Activated effector memory CD4-positive, alpha-beta T cell treated with Interleukin-2 at 50 U/mL for 16 hours (primary cell): ENCODE measurements around the gene PDCL2.

Experiments used
- DNase-seq: peaks from one replicate; pipeline ENCODE4 v3.0.0-alpha.2; 2020

Gene PDCL2

DNA sequence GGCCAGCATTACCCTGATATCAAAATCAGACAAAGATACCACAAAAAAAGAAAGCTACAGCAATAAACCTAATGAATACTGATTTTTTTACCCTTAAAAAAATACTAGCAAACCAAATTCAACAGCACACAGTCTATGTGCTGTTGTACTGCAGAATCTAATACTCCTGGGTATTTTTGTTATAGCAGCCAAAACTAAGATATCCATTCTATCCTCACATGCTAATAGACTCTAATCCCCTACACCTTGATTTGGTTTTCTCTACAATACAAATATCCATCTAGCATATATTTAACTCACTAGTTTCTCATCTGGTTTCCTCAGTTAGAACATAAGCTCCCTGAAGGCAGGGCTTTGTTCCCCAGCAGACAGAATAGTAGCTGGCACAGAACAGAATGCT is 57.7 kb downstream of the PDCL2 start:
- DNase-seq = no peak

DNA sequence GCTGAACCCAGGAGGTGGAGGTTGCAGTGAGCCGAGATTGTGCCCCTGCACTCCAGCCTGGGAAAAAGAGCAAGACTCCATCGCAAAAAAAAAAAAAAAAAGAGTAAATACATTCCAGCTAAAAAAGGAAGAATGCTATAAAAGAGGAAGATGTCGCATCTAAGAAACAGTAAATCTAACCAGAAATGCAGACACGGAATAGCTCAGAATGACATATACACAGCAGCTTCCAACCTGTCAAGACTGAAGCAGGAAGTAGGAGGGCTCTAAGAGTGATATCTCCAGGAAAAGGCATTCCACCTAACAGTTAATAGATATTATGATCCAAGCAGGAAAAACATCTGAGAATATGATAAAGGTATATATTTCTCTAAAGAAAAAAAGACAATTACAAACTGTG is 61.4 kb downstream of the PDCL2 start:
- DNase-seq = no peak

DNA sequence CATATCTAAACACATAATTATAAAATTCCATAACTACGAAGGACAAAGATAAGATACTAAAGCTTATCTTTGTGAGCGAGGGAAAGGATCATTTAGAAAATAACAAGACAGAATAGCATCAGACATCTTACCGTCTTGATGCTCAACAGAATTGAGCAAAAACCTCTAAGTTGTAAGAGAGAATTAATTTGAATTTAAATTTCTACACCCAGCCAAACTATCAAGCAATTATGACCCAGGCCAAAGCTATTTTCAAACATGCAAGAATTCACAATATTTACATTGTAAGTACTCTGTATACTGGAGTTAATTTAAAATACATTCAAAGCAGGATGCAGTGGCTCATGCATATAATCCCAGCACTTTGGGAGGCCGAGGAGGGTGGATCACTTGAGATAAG is 61.9 kb downstream of the PDCL2 start:
- DNase-seq = no peak

DNA sequence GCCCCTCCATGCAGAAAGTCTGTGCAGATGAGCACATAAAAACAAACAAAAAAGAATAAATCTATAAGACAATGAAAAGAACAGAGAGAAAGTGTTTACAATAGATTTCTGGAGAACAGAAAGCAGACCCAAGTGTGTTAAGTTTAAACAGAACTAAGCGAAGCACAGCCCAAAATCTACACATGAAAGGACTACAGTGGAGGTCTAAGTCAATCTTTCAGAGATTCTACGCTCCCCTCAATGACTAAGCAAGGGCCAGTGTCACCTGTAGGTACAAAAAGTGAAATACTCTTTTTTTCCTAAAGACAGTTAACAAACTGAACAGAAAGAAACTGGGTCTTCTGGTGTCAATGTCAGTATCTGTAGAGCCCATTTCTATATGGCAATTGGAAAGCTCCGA is 63.6 kb downstream of the PDCL2 start:
- DNase-seq = no peak

DNA sequence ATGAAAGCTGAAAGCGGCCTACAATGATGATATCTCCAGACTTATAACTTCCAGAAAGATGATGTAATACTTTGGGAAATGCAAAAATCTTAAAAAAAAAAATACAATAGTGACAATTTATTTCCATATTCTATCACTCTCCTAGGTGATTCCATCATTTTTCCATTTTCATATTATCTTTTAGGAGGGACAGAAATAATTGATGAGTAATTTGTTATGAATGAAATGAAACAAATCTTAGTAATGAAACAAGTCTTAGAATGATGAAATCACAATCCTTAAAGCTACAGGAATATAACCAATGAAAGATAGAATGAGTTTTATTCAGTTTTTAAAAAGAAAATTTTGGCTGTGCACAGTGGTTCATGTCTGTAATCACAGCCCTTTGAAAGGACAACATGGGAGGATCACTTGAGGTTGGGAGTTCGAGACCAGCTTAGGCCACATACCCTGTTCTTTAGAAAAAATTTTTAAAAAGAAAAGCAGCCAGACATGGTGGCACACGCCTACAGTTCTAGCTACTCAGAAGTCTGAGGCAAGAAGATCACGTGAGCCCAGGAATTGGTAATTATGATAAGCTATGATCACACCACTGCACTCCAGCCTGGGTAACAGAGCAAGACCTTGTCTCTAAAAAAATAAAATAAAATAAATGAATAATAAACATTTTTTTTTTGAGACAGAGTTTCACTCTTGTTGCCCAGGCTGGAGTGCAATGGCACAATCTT is 67.0 kb downstream of the PDCL2 start:
- no peak for DNase-seq

DNA sequence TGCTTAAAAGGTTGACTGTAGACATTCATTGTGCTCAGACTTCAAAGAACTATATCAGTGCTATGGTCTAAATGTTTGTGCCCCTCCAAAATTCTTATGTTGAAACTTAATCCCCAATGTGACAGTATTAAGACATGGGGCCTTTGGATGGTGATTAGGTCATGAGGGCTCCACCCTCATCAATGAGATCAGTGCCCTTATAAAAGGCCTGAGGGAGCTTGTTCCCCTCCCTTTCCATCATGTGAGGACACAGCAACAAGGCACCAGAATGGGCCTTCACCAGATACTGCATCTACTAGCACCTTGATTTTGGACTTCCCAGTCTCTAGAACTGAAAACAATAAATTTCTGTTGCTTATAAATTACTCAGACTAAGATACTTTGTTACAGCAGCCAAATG is 73.6 kb downstream of the PDCL2 start:
- no peak for DNase-seq

DNA sequence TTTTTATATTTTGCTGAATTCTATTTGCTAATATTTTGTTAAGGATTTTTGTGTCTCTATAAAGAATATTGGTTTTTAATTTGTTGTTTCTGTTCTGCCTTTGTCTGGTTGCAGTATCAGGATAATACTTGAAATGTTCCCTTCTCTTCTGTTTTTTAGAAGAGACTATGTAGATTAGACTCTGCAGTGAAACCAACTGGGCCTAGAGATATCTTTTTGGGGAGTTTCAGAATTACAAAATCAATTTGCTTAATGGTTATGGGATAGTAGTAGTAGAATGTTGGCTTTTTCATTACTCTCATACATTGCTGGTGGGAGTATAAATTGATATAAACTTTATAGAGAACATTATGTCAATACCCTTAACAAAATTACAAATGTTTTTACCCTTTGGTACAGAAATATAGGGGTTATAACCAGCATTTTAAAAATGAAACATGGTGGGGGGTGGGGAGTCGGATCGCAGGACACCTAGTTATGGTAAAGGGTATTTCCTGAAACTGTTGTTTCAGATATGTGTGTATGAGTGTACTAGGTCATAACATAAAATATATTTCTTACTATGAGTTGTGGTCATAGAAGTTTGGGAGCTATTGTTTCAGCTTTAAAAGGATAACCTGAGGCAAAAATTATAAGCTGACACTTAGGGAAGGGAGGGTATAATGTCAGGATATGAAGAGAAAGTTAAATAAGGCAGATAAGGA is 74.4 kb downstream of the PDCL2 start:
- no peak for DNase-seq

DNA sequence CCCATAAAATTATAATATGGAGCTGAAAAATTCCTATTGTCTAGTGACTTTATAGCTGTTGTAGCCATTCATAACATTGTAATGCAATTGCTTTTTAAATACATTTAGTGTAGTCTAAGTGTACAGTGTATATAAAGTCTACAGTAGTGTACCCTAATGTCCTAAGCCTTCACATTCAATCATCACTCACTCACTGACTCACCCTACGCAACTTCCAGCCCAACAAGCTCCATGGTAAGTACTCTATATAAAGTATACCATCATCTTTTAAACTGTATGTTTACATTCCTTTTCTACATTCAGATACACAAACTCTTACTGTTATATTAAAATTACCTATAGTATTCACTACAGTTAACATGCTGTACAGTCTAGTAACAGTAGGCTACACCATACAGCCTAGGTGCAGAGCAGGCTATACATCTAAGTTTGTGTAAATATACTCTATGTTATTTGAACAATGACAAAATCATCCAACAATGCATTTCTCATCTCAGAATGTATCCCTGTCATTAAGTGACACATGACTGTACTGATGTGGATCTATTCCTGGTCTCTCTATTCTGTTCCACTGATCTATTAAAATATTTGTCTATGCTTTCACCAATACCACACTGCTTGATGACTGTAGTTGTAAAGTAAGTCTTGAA is 79.0 kb downstream of the PDCL2 start:
- no peak for DNase-seq

DNA sequence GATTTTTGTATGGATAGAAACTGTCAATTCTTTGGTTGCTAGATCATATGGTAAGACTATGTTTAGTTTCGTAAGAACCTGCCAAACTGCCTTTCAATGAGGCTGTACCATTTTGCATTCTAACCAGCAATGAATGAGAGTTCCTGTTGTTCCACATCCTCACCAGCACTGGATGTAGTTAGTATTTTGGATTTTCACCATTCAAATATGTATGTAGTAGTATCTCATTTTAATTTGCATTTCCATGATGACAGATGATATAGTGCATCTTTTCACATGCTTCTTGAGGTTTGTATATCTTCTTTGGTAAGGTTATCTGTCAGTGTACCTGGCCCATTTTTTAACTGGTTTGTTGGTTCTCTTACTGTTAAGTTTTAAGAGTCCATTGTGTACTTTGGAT is 80.0 kb downstream of the PDCL2 start:
- DNase-seq = no peak

DNA sequence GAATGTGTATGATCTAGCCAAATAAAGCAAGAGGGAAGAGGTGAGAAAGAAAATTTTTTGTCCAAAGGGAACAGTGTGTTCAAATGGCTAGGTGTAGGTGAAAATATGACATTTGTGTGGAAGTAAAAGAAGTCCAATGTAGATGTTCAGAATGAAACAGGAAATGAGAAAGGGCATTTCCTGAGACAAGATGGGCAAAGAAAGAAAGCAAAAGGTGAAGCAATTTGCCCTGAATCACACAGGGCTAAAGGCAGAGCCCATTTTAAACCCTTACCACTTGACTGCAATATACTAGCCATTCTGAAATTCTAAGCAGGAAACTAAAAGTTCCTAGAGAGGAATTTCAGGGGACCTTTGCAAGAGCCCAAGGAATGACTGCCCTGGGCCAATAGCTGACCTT is 81.4 kb downstream of the PDCL2 start:
- DNase-seq = no peak

DNA sequence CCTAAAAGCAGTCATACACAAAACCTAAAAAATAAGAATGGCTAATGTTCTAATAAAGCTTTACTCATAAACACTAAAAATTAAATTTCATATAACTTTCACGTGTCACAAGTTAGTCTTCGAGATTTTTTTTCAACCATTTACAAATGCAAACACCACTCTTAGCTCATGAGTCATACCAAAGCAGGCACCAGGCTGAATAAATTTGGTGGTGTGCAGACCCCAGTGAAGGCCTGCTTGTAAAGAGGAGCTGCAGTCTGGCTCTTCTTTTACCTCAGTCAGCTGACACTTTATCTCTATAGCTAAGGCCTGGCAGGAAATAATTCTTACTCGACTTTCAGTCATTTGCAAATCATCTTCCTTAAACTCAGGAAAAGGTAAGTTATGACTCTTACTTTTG is 82.8 kb downstream of the PDCL2 start:
- DNase-seq = no peak

DNA sequence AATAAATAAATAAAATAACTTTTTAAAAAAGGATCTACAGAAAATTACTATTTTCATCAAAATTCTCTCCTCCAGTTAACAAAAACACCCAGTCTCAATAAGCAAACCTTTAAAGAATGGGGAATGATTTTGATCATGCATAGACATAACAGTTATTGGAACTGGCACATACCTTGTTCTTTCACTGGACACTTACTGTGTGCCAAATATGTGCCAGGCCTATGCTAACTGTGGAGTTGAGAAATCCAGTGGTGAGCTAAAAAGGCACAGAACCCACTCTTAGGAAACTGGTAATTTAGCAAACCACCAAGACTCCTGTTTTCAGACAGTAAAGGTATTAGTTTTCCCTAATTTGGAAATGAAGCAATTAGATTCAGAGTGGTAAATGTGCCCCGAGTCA is 84.4 kb downstream of the PDCL2 start:
- no peak for DNase-seq
